WERI-Rb-1 (cell line): ENCODE results near the gene TH.

Experiments used
- DNase-seq: peaks from one replicate; pipeline ENCODE4 v3.0.0-alpha.2; 2020
- H3K27ac ChIP-seq: fragments of 250-450 bp; sonication (Bioruptor Pico); 2 replicates; pipeline ENCODE4 v1.5.1; 2020; ENCODE audit warnings: mild to moderate bottlenecking, moderate library complexity
- H3K27me3 ChIP-seq: fragments of 250-450 bp; sonication (Bioruptor Pico); 2 replicates; pipeline ENCODE4 v1.5.1; 2021; ENCODE audit warnings: mild to moderate bottlenecking, low read depth, moderate library complexity; ENCODE audit not compliant: insufficient read depth, severe bottlenecking
- H3K36me3 ChIP-seq: fragments of 250-450 bp; sonication (Bioruptor Pico); 2 replicates; pipeline ENCODE4 v1.5.1; 2020; ENCODE audit warnings: mild to moderate bottlenecking, moderate library complexity
- H3K4me3 ChIP-seq: 2 replicates; pipeline ENCODE4 v1.5.1; 2011; ENCODE audit warnings: low read depth, mild to moderate bottlenecking, control low read depth, low read length
- H3K9me3 ChIP-seq: fragments of 250-450 bp; sonication (Bioruptor Pico); 2 replicates; pipeline ENCODE4 v1.5.1; 2021; ENCODE audit warnings: mild to moderate bottlenecking, moderate library complexity; ENCODE audit not compliant: severe bottlenecking
- TF ChIP-seq, protein P1 (sequence below): IDR thresholded peaks from 2 replicates; pipeline ENCODE4 v1.5.1; 2011; ENCODE audit warnings: low read depth, mild to moderate bottlenecking, control low read depth, inconsistent platforms, low read length

The TH gene

DNA sequence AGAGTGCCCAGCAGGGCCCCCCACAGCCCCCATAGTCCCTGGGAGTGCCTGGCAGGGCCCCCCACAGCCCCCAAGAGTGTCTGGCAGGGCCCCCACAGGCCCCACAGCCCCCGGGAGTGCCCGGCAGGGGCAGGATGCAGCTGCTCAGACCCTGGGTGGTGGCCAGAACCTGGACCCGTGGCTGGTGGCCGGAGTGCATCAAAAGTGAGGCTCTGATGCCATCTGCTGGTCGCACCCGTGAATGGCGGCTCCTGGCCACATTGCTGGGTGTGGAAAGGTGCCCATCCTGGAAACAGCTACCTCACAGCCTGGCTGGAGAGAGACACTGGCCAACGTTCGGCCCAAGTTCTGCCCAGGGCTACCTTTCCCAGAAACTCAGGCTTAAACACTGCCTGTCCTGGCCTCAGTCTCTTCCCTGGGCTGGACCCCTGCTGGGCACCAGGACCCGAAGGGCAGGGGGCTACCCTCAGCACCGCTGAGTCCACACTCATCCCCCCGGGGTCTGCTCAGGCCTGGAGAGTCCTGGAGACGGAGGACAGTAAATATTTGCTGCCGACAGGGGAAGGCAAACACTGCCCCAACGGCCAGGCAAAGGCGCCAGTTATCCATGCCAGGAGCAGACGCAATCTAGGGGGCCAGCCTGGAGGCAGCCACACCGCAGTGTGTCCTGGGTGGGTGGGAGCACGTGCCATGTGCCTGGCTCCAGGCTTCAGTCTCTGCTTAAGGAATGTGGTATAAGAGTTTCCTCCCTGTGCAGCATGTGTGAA lies 15.0 kb downstream of the TH start:
- Histone ChIP-seq H3K36me3 (no peaks in the 10 kb centered on the region), H3K9me3 (no peaks in the 10 kb centered on the region), H3K27me3 (peaks cover 82% of the 10 kb centered on the region), H3K27ac (no peak overlapping the region), H3K4me3 (no peak overlapping the region)
- TF ChIP-seq, protein P1, sequence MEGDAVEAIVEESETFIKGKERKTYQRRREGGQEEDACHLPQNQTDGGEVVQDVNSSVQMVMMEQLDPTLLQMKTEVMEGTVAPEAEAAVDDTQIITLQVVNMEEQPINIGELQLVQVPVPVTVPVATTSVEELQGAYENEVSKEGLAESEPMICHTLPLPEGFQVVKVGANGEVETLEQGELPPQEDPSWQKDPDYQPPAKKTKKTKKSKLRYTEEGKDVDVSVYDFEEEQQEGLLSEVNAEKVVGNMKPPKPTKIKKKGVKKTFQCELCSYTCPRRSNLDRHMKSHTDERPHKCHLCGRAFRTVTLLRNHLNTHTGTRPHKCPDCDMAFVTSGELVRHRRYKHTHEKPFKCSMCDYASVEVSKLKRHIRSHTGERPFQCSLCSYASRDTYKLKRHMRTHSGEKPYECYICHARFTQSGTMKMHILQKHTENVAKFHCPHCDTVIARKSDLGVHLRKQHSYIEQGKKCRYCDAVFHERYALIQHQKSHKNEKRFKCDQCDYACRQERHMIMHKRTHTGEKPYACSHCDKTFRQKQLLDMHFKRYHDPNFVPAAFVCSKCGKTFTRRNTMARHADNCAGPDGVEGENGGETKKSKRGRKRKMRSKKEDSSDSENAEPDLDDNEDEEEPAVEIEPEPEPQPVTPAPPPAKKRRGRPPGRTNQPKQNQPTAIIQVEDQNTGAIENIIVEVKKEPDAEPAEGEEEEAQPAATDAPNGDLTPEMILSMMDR: peak; percentile 93
- peak; percentile 80 for DNase-seq

DNA sequence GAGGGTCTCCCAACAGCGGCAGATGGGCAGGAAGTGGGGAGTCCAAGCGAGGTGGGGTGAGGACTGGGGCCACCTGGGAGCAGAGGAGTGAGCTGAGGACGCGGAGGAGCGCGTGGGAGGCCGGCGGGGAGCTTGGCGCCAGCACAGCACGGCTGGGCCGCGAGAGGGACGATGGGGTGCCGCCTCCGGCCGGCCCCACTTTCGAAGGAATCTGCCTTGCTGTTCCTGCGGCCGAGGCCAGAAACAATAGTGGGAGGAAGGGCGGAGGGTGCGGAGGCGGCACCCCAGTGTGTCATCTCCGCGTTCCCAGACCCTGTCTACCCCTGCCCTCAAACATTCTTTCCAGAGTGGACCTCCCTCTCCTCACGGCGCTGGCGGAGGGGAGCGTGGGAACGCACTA lies 16.1 kb downstream of the TH start:
- H3K4me3 ChIP-seq: no peak overlapping the region
- DNase-seq: no peak
- H3K27ac ChIP-seq: no peak overlapping the region
- TF ChIP-seq, protein P1: no peak
- no peaks in the 10 kb centered on the region for H3K9me3 ChIP-seq
- peaks cover 86% of the 10 kb centered on the region for H3K27me3 ChIP-seq
- H3K36me3 ChIP-seq: no peaks in the 10 kb centered on the region

DNA sequence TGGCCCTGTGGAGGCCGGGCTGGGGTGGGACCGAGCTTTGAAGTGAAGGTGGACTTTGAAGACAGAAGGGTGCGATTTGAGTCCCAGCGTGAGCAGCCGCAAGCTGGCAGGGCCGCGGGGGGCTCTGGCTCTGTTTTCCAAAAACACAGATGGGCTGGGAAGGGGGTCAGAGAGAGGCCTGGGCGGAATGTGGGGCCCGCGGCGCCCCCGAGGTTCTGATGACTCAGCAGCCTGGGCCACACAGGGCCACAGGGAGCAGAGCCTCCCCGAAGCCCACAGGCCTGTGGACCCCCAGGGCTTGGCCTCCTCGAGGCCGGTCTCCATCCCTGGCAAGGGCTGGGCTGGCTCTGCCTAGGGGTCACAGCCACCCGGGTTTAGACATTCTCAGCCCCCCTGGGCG lies 16.7 kb downstream of the TH start:
- DNase-seq: no peak
- no peak overlapping the region for H3K4me3 ChIP-seq
- no peaks in the 10 kb centered on the region for H3K36me3 ChIP-seq
- TF ChIP-seq, protein P1: no peak
- no peak overlapping the region for H3K27ac ChIP-seq
- peaks cover 88% of the 10 kb centered on the region for H3K27me3 ChIP-seq
- no peaks in the 10 kb centered on the region for H3K9me3 ChIP-seq

DNA sequence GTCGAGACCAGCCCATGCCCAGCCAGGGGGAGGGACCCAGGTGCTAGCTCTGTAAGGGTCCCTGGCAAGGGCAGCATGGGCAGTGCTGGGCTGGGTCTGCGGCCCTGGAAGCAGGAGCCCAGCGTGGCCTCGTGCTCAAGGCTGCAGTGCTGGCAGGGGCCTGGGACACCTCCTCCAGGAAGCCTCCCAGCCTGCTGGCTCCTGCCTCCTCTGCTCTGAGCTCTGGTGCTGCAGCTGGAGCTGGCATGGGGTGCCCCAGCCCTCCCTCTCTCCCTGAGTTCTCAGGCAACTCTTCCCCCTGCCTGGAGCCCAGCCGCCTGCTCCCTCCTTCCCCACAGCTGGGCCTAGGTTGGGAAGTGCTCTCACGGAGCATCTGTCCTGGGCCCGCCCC lies 17.4 kb downstream of the TH start:
- TF ChIP-seq, protein P1: no peak

DNA sequence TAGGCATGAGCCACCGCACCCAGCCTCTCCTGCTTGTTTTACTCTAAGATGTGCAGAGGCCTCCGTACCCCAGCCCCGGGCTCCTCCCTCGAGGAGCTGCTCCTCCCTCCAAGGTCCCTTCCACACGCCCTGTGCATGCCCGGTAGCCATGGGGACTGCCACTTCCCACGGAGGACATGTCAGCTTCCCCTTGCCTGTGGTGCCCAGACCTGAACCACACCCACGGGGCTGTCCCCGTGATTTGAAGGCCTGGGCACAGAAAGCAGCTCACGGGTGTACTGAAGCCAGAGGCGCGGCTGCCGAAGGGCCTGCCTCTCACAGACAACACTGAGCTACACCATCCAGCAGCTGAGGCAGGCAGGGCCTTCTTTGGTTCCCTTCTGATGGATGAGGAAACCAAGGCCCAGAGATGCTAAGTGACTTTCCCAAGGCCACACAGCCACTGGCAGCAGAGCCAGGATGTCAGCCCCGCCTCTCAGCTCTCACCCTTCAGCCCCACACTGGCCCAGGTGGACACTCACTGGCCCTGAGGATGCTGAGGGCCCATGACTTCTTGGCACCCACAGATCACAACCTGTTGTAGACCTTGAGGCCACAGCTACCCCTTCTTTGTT lies 17.9 kb downstream of the TH start:
- Histone ChIP-seq H3K4me3 (no peak overlapping the region), H3K27ac (no peak overlapping the region), H3K9me3 (no peaks in the 10 kb centered on the region), H3K27me3 (peaks cover 90% of the 10 kb centered on the region), H3K36me3 (no peaks in the 10 kb centered on the region)
- TF ChIP-seq, protein P1: no peak
- no peak for DNase-seq

More for the DNA sequence above, 17.4 kb downstream of the TH start:
- peaks cover 89% of the 10 kb centered on the region for H3K27me3 ChIP-seq
- no peak for DNase-seq
- no peak overlapping the region for H3K4me3 ChIP-seq
- no peaks in the 10 kb centered on the region for H3K36me3 ChIP-seq
- no peaks in the 10 kb centered on the region for H3K9me3 ChIP-seq
- H3K27ac ChIP-seq: no peak overlapping the region
